Duodenal mucosa (tissue), 2 donors: Measurements from ENCODE around the gene FAM222A.

Experiments used
- H3K27ac ChIP-seq: one replicate; pipeline ENCODE4 v1.7.0; 2013; ENCODE audit warnings: low read depth, low read length
- H3K27me3 ChIP-seq, 2 donors: one replicate each; pipeline ENCODE4 v1.7.0; 2013; ENCODE audit warnings: low read length in 2 of 2, control low read depth in 1 of 2; ENCODE audit not compliant: insufficient read depth in 2 of 2, control insufficient read depth in 1 of 2
- H3K36me3 ChIP-seq, 2 donors: one replicate each; pipeline ENCODE4 v1.7.0; 2013; ENCODE audit warnings: low read length in 2 of 2, control low read depth in 1 of 2; ENCODE audit not compliant: insufficient read depth in 2 of 2, control insufficient read depth in 1 of 2
- H3K4me1 ChIP-seq, 2 donors: one replicate each; pipeline ENCODE4 v1.7.0; 2013; ENCODE audit warnings: low read length in 2 of 2, control low read depth in 1 of 2; ENCODE audit not compliant: insufficient read depth in 2 of 2, control insufficient read depth in 1 of 2
- H3K4me3 ChIP-seq, 2 donors: one replicate each; pipeline ENCODE4 v1.7.0; 2013; ENCODE audit warnings: low read length in 2 of 2, low read depth in 1 of 2
- H3K9ac ChIP-seq, 2 donors: one replicate each; pipeline ENCODE4 v1.7.0; 2013; ENCODE audit warnings: low read length in 2 of 2, low read depth in 1 of 2
- H3K9me3 ChIP-seq, 2 donors: one replicate each; pipeline ENCODE4 v1.7.0; 2013; ENCODE audit warnings: low read length in 2 of 2, control low read depth in 1 of 2; ENCODE audit not compliant: control insufficient read depth in 1 of 2

The FAM222A gene

DNA sequence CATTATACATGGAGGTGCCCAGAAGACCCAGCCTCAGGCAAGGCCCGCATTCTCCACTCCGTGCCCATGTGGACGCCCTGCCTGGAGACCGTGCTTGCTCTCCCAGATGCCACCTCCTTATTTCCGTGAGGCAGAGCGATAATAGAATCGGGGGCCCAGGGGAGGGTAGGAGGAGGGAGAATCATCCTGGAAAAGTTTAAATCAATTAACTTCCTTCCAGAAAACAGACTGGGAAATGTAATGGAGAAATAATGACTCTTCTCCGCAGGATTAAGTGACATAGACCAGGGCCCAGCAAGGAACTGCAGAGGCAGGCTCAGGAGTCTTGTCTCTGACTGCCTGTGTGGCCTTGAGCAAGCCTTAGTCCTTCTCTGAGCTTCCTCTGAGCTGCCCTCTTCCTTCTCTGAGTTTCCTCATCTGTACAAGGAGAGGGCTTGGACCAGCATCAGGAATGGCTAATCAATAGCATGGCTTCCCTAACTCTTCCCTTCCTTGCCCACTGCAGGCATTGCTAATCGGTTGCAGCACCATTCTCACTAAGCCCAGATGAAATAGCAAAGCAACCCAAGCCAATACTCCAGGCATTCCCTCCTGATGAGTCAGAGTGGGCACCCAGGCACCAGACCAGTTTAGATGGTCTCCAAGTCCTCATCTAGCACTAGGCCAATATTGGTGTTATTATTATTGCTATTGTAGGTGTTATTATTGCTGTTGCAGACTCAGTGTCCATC is 11.3 kb upstream of the FAM222A start:
- H3K27me3 ChIP-seq = no peaks in the 10 kb centered on the region
- no peaks in the 10 kb centered on the region for H3K36me3 ChIP-seq
- H3K4me1 ChIP-seq = peaks cover 7 to 8% of the 10 kb centered on the region in 2 donors
- no peak overlapping the region for H3K4me3 ChIP-seq
- H3K9me3 ChIP-seq = no peaks in the 10 kb centered on the region
- no peak overlapping the region for H3K27ac ChIP-seq
- H3K9ac ChIP-seq = no peak overlapping the region

- Histone ChIP-seq H3K27ac (no peak overlapping the region), H3K9ac (no peak overlapping the region), H3K27me3 (no peaks in the 10 kb centered on the region), H3K9me3 (no peaks in the 10 kb centered on the region), H3K4me3 (no peak overlapping the region), H3K4me1 (peaks cover 17% of the 10 kb centered on the region in 2 donors), H3K36me3 (no peaks in the 10 kb centered on the region)
These were observed 9.9 kb upstream of the FAM222A start for GRCh38 chr12:109703684-109704083.

DNA sequence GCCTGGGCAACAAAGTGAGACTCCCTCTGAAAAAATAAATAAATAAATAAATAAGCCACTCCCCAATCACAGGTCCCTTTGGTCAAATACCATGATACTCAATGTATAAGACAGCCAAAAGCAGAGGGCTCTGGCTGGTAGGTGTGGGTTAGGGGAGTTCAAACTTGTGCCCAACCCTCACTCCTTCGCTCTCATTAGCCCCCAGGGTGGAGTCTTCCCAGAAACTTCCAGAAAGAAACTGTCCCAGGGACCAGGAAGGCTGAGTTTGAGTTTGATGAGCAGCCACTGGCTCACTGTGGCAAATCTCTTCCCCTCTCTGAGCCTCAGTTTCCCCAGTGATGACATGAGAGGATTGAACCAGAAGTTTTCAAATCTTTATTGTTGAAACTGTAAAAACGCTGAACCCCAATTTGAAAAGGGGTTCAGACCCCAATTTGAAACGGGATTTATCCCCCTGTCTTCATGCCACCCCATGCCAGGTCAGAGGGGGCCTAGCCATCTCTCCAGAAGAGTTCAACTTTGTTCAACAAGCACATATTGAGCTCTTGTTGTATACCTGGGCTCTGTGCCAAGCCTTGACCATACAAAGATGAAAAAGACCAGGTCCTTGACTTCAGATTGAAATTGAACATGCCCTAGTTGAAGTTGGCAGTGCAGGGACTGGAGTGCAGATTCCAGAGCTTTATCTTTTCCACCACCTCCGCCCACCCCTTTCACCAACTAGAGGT is 9.1 kb upstream of the FAM222A start:
- Histone ChIP-seq H3K27me3 (no peaks in the 10 kb centered on the region), H3K4me3 (no peak overlapping the region), H3K4me1 (peaks cover 24 to 25% of the 10 kb centered on the region in 2 donors), H3K27ac (no peak overlapping the region), H3K36me3 (no peaks in the 10 kb centered on the region), H3K9ac (no peak overlapping the region), H3K9me3 (no peaks in the 10 kb centered on the region)

- Histone ChIP-seq H3K4me1 (peaks cover 30 to 31% of the 10 kb centered on the region in 2 donors), H3K9me3 (no peaks in the 10 kb centered on the region), H3K27me3 (no peaks in the 10 kb centered on the region), H3K4me3 (no peak overlapping the region), H3K9ac (no peak overlapping the region), H3K36me3 (no peaks in the 10 kb centered on the region), H3K27ac (no peak overlapping the region)
These were observed 8.3 kb upstream of the FAM222A start for GRCh38 chr12:109705291-109705690.

- H3K36me3 ChIP-seq = no peaks in the 10 kb centered on the region
- no peaks in the 10 kb centered on the region for H3K27me3 ChIP-seq
- no peak overlapping the region for H3K9ac ChIP-seq
- no peak overlapping the region for H3K4me3 ChIP-seq
- H3K4me1 ChIP-seq = peaks cover 37 to 38% of the 10 kb centered on the region in 2 donors
- no peaks in the 10 kb centered on the region for H3K9me3 ChIP-seq
- peak overlapping the region; percentile 24 for H3K27ac ChIP-seq
These were observed 7.3 kb upstream of the FAM222A start for GRCh38 chr12:109706398-109706746.

DNA sequence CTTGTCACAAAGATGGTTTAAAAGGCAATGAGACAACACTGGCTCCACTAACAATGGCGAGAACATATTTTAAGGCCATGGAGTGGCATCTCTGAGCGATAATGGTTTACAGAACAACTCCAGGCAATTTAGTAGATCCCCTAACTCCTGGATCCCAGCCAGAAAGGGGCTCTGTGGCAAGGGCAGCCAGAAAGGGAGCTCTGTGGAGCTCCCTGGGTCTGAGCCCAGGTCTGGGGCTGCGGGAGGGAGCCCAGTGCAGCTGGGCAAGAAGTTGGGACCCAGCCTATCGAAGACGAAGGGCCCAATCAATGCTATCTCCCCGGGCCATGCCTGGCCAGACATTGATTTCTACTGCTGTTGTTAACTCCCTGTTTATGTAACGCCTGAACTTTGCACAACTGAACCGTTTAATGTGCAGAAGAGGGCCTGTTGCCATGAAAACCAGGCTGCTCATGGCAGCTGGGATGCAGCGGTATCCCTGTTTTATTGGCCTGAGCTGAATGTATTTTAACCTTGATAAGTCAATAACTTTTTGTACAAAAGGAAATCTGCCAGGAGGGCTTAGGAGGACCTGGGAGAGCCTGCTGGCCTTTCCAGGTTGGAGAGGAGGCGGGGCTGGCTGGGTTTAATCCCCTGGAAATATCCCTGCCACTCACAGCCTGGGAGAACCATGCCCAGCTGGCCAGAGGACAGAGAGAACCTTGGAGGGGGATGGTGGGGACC is 6.7 kb upstream of the FAM222A start:
- Histone ChIP-seq H3K9me3 (no peaks in the 10 kb centered on the region), H3K27me3 (no peaks in the 10 kb centered on the region), H3K27ac (peak overlapping the region; percentile 24), H3K36me3 (no peaks in the 10 kb centered on the region), H3K4me1 (peaks cover 42 to 43% of the 10 kb centered on the region in 2 donors), H3K9ac (no peak overlapping the region), H3K4me3 (no peak overlapping the region)

GRCh38 chr12:109707470-109707821 is 6.2 kb upstream of the FAM222A start:
- Histone ChIP-seq H3K4me1 (peaks cover 45 to 48% of the 10 kb centered on the region in 2 donors), H3K36me3 (no peaks in the 10 kb centered on the region), H3K27ac (no peak overlapping the region), H3K4me3 (no peak overlapping the region), H3K27me3 (no peaks in the 10 kb centered on the region), H3K9ac (no peak overlapping the region), H3K9me3 (no peaks in the 10 kb centered on the region)

DNA sequence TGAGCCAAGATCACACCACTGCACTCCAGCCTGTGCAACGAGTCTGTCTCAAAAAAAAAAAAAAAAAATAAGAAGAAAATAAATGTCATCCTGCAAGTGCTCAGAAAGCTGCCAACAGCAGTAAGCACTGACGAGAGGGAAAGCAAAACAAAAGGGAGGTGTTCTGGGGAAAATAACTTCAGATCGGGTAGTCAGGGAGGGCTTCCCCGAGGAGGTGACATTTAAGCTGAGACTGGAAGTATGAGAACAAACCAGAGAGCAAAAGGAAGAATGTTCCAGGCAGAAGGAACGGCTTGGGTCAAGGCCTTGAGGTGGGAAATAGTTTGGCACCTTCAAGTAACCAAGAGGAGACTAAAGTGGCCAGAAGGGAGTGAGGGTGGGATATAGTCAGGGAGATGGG is 4.7 kb upstream of the FAM222A start:
- Histone ChIP-seq H3K9me3 (no peaks in the 10 kb centered on the region), H3K4me1 (peaks cover 45 to 54% of the 10 kb centered on the region in 2 donors), H3K27me3 (no peaks in the 10 kb centered on the region), H3K9ac (peak overlapping the region in 1 of 2 donors; percentile 38), H3K4me3 (no peak overlapping the region), H3K36me3 (no peaks in the 10 kb centered on the region), H3K27ac (no peak overlapping the region)

DNA sequence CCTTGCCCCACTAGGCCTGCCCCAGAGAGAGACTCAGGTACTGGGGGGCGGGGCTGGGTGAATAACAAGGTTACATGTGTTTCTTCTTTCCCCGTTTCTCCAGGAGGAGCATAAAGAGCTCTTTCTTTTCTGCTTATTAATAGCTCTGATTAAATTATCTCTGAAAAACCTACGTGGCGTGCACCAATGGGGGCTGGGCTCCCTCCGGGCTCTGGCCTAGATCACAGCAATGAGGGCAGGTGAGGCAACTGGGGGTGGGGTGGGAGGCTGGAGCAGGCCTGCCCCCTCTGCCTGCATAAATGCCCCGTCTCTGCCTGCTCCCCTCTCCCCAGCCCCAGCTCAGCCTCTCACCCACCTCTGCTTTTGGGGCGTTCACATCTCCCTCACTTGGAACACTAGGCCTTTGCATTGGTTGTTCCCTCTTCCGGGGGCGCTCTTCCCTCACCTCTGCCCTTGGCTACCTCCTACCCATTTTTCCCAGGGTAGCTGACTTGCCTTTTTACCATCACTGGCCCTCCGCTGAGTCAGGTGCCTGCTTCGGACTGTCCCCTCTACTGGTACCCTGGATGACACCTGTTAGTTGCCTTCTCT is 4.1 kb upstream of the FAM222A start:
- H3K4me1 ChIP-seq = peaks cover 45 to 54% of the 10 kb centered on the region in 2 donors
- H3K4me3 ChIP-seq = no peak overlapping the region
- H3K9ac ChIP-seq = peak overlapping the region in 1 of 2 donors; percentile 38
- no peaks in the 10 kb centered on the region for H3K36me3 ChIP-seq
- no peak overlapping the region for H3K27ac ChIP-seq
- H3K27me3 ChIP-seq = no peaks in the 10 kb centered on the region
- no peaks in the 10 kb centered on the region for H3K9me3 ChIP-seq
